Neural cell (in vitro differentiated cells): ENCODE data around the gene ANKRD36B. TPM values are rescaled to one million over a fixed set of nuclear protein-coding genes. Genes with fewer than 3 reads are reported as not detected.
"Not testable (repeated sequence)": the region's sequence is repeated elsewhere in the genome, so short reads cannot be mapped to it uniquely, and the experiment has no call there.

ENCODE experiments used
- H2AFZ ChIP-seq: fragments of 200-600, 300-800 bp; sonication (generic), shearing (Covaris generic); 2 replicates; pipeline ENCODE4 v1.6.0; 2014; ENCODE audit warnings: low read depth, mild to moderate bottlenecking, antibody characterized with exemption, low read length, moderate library complexity
- H3F3A ChIP-seq: fragments of 200-600 bp; shearing (Covaris generic); 2 replicates; pipeline ENCODE4 v1.6.1; 2016; ENCODE audit warnings: mild to moderate bottlenecking, moderate library complexity, mixed read lengths, antibody characterized with exemption, low read length; ENCODE audit not compliant: insufficient read depth, poor library complexity, severe bottlenecking
- H3K27ac ChIP-seq: fragments of 200-600, 300-800 bp; sonication (generic), shearing (Covaris generic); 2 replicates; pipeline ENCODE4 v1.5.1; 2014; ENCODE audit warnings: mild to moderate bottlenecking, low read length, moderate library complexity
- H3K27me3 ChIP-seq: fragments of 300-800, 200-600 bp; sonication (generic), shearing (Covaris generic); 2 replicates; pipeline ENCODE4 v1.6.0; 2014; ENCODE audit warnings: mild to moderate bottlenecking, low read depth, low read length, moderate library complexity; ENCODE audit not compliant: insufficient read depth
- H3K36me3 ChIP-seq: fragments of 300-800, 200-600 bp; sonication (generic), shearing (Covaris generic); 2 replicates; pipeline ENCODE4 v1.5.1; 2014; ENCODE audit warnings: mild to moderate bottlenecking, antibody characterized with exemption, low read length, moderate library complexity; ENCODE audit not compliant: insufficient read depth
- H3K4me2 ChIP-seq: fragments of 300-800, 200-600 bp; sonication (generic), shearing (Covaris generic); 2 replicates; pipeline ENCODE4 v1.6.0; 2014; ENCODE audit warnings: mild to moderate bottlenecking, low read length
- H3K4me3 ChIP-seq: fragments of 300-800, 200-600 bp; sonication (generic), shearing (Covaris generic); 2 replicates; pipeline ENCODE4 v1.5.1; 2014; ENCODE audit warnings: mild to moderate bottlenecking, low read length, moderate library complexity
- H3K79me2 ChIP-seq: fragments of 200-600 bp; shearing (Covaris generic); replicated peaks from 2 replicates; pipeline ENCODE4 v1.6.0; 2014; ENCODE audit warnings: mild to moderate bottlenecking, low read length, moderate library complexity; ENCODE audit not compliant: insufficient read depth
- H3K9ac ChIP-seq: fragments of 300-800, 200-600 bp; sonication (generic), shearing (Covaris generic); 2 replicates; pipeline ENCODE4 v1.6.1; 2016; ENCODE audit warnings: mild to moderate bottlenecking, low read length, mixed read lengths
- H3K9me2 ChIP-seq: fragments of 200-600 bp; shearing (Covaris generic); 2 replicates; pipeline ENCODE4 v1.6.1; 2016; ENCODE audit warnings: mild to moderate bottlenecking, low read length, mixed read lengths; ENCODE audit not compliant: insufficient read depth
- H3K9me3 ChIP-seq: fragments of 200-600, 300-800 bp; sonication (generic), shearing (Covaris generic); 2 replicates; pipeline ENCODE4 v1.6.1; 2016; ENCODE audit warnings: mild to moderate bottlenecking, mixed run types, low read length, moderate library complexity, mixed read lengths
- H4K20me1 ChIP-seq: fragments of 200-600 bp; shearing (Covaris generic); 2 replicates; pipeline ENCODE4 v1.6.1; 2016; ENCODE audit warnings: mild to moderate bottlenecking, mixed run types; ENCODE audit not compliant: insufficient read depth
- POLR2AphosphoS5 ChIP-seq: IDR thresholded peaks from 2 replicates; pipeline ENCODE4 v1.6.1; 2012
- polyA minus RNA-seq: library from RNA; depleted of rRNA, polyadenylated mRNA; stranded (reverse); fragments of >200 nt; gene quantifications from 2 replicates; pipeline ENCODE4 v1.2.3, GENCODE V29; 2014
- polyA plus RNA-seq: library from polyadenylated mRNA; depleted of rRNA; stranded (reverse); fragments of >200 nt; gene quantifications from 2 replicates; pipeline ENCODE4 v1.2.3, GENCODE V29; 2014

Gene ANKRD36B
- polyA plus RNA-seq (63.5 and 166 TPM in 2 replicates), polyA minus RNA-seq (530 and 596 TPM in 2 replicates)

- not testable (repeated sequence) for H3F3A ChIP-seq, H3K36me3 ChIP-seq, H3K79me2 ChIP-seq, H3K9me3 ChIP-seq, H4K20me1 ChIP-seq, H3K9me2 ChIP-seq, H3K27me3 ChIP-seq
- H3K4me3 ChIP-seq, result peak within 1 kb of the TSS; percentile 70
- peak within 1 kb of the TSS; percentile 90 for H3K9ac ChIP-seq
- peak; percentile 27 for TF ChIP-seq POLR2AphosphoS5
- H2AFZ ChIP-seq, result peak within 1 kb of the TSS; percentile 68
- peak within 1 kb of the TSS; percentile 92 for H3K27ac ChIP-seq
- H3K4me2 ChIP-seq, result peak within 1 kb of the TSS; percentile 65
Observed at GRCh38 chr2:97589598-97590510, at the start of gene ANKRD36B. Gene ANKRD36B, minus strand, starts transcription at chr2:97589877. Its CDS starts 192 bp downstream, at chr2:97589685.

- H3K9ac ChIP-seq, H3F3A ChIP-seq: not testable (repeated sequence)
Observed at GRCh38 chr2:97626049-97626430, 36.4 kb upstream of the ANKRD36B start.

DNA sequence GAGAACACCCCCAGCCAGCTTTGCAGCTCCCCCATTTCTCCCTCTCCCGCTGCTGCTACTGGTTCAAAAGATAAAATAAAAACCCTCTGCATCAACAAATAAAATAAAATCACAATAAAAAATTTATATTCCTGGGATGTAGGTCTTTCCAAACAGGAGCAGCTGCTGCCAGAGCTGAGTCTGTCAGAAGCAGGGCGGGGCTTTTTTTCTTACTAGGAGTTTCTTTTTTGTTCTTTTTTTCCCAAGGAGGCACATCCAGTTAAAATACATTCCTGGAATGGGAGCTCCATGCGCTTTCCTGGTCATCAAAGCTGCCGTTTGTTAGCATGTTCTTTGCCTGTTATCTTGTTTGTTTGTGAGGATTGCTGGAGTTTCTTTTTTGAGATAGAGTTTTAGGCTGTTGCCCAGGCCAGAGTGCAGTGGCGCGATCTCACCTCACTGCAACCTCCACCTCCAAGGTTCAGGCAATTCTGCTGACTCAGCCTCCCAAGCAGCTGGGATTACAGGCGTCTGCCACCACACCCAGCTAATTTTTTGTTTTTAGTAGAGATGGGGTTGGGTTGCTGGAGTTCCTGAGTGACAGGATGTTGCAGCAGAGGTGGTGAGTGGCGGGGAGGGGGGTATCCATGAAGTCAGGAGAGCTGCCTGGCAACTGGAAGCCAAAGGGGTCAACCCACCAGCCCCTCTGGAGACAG is 35.8 kb upstream of the ANKRD36B start:
- not testable (repeated sequence) for H2AFZ ChIP-seq, H3K9ac ChIP-seq

More at GRCh38 chr2:97626049-97626430, 36.4 kb upstream of the ANKRD36B start:
- not testable (repeated sequence) for H3K79me2 ChIP-seq, H4K20me1 ChIP-seq, H3K27ac ChIP-seq, H2AFZ ChIP-seq, H3K9me3 ChIP-seq, H3K27me3 ChIP-seq, H3K4me2 ChIP-seq, H3K4me3 ChIP-seq, H3K36me3 ChIP-seq, H3K9me2 ChIP-seq

DNA sequence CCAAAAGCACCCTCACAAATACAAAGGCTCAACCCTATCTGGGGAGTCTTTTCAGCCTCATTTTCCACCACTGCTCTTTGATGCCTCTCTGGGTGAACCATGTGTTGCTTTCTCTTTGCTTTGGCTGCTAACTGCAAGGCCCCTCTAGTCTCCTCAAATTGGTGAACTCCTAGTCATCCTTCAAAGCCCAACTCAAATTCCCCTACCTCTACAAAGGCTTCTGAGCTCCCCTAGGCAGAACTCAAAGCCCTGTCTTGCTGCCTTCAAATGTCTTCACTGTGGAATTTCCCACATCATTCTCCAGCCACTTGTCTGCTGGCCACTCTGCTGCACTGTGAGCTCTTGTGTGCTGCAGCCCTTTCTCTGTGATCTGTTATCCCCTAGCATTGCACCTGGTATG is 33.3 kb upstream of the ANKRD36B start:
- not testable (repeated sequence) for H3K27ac ChIP-seq, H3K4me3 ChIP-seq, H3K9me2 ChIP-seq, H3K9me3 ChIP-seq, H3K79me2 ChIP-seq, H3F3A ChIP-seq, H3K9ac ChIP-seq, H3K4me2 ChIP-seq, H3K27me3 ChIP-seq, H2AFZ ChIP-seq, H4K20me1 ChIP-seq, H3K36me3 ChIP-seq

More for the DNA sequence above, 35.8 kb upstream of the ANKRD36B start:
- H3K9me3 ChIP-seq, H3F3A ChIP-seq, H3K79me2 ChIP-seq, H3K4me3 ChIP-seq, H3K4me2 ChIP-seq, H3K9me2 ChIP-seq, H4K20me1 ChIP-seq, H3K27me3 ChIP-seq, H3K27ac ChIP-seq, H3K36me3 ChIP-seq: not testable (repeated sequence)

DNA sequence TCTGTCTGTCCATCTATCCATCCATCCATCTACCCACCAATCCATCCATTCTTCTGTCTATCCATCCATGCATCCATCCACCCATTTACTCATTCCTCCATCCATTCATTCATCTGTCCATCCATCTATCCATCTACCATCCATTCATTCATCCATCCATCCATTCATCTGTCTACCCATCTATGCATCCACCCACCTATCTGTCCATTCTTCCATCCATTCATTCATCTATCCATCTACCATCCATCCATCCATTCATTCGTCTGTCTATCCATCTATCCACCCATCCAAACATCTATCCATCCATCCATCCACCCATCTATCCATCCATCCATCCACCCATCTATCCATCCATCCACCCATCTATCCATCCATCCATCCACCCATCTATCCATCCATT is 30.8 kb upstream of the ANKRD36B start:
- not testable (repeated sequence) for H2AFZ ChIP-seq, H3K9ac ChIP-seq, H3K36me3 ChIP-seq, H3K27ac ChIP-seq, H3K27me3 ChIP-seq, H3K79me2 ChIP-seq, H4K20me1 ChIP-seq, H3K9me3 ChIP-seq, H3K9me2 ChIP-seq, H3K4me3 ChIP-seq, H3F3A ChIP-seq, H3K4me2 ChIP-seq

DNA sequence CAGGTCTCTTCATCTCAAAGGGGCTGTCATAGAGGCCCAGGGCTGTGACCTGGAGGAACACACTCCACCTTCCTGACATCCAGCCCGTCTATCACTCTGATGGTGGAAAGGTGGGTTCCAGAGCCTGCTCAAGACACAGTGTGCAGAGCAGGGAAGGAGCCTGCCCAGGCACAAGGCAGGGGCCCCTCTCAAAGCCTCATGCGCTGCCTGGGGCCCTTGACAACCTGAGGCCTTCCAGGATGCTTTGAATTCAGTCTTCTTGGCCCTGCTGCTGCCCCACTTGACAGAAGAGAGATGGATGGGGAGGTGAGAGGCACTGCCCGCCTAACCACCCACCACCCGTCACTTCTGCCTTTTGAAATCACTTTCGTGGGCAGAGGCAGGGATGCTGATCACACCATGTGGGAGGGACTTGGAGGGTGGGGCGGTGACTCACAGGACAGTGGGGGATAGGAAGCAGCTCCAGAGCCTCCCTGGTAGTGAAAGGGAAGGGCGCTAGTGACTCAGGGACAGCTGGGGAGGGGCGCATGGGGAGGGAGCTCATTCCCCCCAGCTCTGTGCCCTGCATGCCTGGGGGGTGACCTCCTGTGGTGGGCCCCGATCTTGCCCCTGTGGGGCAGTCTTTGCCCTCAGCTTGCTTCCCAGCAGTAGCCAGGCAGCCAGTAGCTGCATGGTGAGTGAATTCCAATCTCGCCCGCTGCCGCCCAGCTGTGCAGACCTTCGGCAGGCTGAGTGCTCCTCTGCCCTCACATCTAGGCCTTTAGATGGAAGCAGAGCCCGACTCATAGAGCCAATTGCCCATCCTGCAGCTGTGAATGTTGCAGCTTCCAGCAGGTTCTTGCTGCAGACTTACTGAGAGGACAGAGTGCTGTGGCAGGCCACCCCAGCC is 29.5 kb upstream of the ANKRD36B start:
- H2AFZ ChIP-seq, H3K36me3 ChIP-seq, H3K4me3 ChIP-seq, H3K9ac ChIP-seq, H3F3A ChIP-seq, H4K20me1 ChIP-seq, H3K79me2 ChIP-seq, H3K9me3 ChIP-seq, H3K27me3 ChIP-seq, H3K4me2 ChIP-seq, H3K9me2 ChIP-seq, H3K27ac ChIP-seq: not testable (repeated sequence)
